Fibroblast of upper back skin (primary cell): Measurements from ENCODE around the gene GBP2.

Source experiments
- DNase-seq: peaks from one replicate; pipeline ENCODE4 v3.0.0-alpha.2; 2013

The GBP2 gene

DNA sequence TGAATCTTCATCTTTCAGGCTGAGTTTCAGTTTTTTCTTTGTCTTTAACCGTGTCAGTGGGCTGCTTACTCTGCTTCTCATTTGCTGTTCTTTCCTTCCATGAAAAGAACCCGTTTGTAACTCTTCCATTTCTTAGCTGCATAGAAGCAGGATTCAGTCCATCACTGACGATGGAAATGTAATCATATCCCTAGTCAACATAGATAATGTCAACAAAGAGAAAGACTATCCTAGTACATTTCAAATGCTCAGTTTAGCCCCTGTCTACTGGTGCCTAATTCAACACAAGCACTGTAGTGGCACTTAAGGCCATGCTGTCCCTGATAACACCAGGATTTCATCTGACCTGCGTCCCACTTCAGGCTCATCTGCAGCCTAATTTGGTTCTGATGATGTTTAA is 61.3 kb downstream of the GBP2 start:
- no peak for DNase-seq

DNA sequence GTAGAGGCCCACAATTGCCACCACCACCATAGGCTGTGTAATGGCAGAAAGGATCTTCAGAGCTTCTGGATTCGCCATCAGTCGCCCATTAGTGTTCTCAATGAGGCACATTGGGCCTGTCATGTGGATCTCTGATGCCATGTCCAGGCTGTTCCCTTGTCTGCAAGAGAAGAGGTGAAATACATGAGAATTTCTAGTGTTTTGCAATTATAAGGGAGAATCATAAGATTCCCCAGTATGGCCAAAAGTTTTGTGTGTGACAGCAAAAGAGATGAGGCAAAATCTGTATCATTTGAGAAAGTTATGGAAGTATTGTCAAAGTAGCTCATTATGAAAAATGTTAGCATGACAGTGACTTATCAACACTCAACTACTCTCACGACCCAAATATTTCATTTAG is 62.8 kb downstream of the GBP2 start:
- no peak for DNase-seq

DNA sequence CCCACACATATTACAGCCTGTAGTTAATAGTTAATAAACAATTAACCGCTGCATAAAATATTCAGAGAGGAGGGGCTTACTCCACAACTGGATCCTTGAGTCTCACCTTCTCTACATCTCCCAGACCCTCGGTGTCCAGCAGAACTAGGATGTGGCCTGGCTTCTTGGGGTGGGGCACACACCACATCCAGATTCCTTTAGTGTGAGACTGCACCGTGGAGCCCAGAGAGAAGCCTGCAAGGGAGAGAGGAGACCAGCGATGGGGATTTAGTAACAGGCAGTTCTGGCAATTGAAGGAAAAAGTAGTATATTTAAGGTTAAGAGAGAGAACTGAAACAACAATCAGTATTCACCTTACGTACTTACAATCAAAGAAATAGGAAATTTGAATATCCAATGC is 65.8 kb downstream of the GBP2 start:
- no peak for DNase-seq
